Naive thymus-derived CD4-positive, alpha-beta T cell (primary cell): ENCODE results near the gene CTTNBP2NL. TPM values are rescaled to one million over a fixed set of nuclear protein-coding genes. Genes with fewer than 3 reads are reported as not detected.
"Not testable (repeated sequence)": the region's sequence is repeated elsewhere in the genome, so short reads cannot be mapped to it uniquely, and the experiment has no call there.

ENCODE experiments used
- ATAC-seq: fragments of 150-1000 bp; cut with Tn5 transposase; 2 replicates; pipeline ENCODE4 v1.10.0; 2021; ENCODE audit warnings: mild to moderate bottlenecking, moderate library complexity
- CTCF ChIA-PET: fragments of 350-600 bp; sonication (Branson Sonifier 250); formaldehyde crosslinking; loops from one replicate; lab custom pipeline; 2021; ENCODE audit warnings: antibody characterized with exemption; lab: Charles Lee
- POLR2A ChIA-PET: fragments of 350-600 bp; sonication (Branson Sonifier 250); formaldehyde crosslinking; loops from one replicate; lab custom pipeline; 2021; ENCODE audit warnings: antibody characterized with exemption, inconsistent platforms; lab: Charles Lee
- DNase-seq, 9 donors: peaks; one replicate each; pipeline versions ENCODE4 v3.0.0 to v3.0.0-alpha.2; 2020 to 2022; ENCODE audit warnings: mixed read lengths in 1 of 9
- H3K27ac ChIP-seq: one replicate; pipeline ENCODE4 v1.7.0; 2013; ENCODE audit warnings: mild to moderate bottlenecking, low read depth, low read length, moderate library complexity
- H3K27me3 ChIP-seq, 2 donors: one replicate each; pipeline ENCODE4 v1.7.0; 2013; ENCODE audit warnings: low read length in 2 of 2, mild to moderate bottlenecking in 2 of 2, moderate library complexity in 2 of 2; ENCODE audit not compliant: control insufficient read depth in 2 of 2, insufficient read depth in 2 of 2
- H3K36me3 ChIP-seq, 3 experiments: 1 replicate in 2 of 3; 2 replicates in 1 of 3; pipeline ENCODE4 v1.7.0; 2013; ENCODE audit warnings: low read length in 3 of 3, mild to moderate bottlenecking in 3 of 3, moderate library complexity in 1 of 3; ENCODE audit not compliant: insufficient read depth in 3 of 3, control insufficient read depth in 2 of 3
- H3K4me1 ChIP-seq, 2 donors: one replicate each; pipeline ENCODE4 v1.7.0; 2013; ENCODE audit warnings: low read length in 2 of 2, mild to moderate bottlenecking in 2 of 2, moderate library complexity in 1 of 2; ENCODE audit not compliant: control insufficient read depth in 2 of 2, insufficient read depth in 2 of 2
- H3K4me3 ChIP-seq: 2 replicates; pipeline ENCODE4 v1.7.0; 2013; ENCODE audit warnings: mild to moderate bottlenecking, low read length
- H3K9me3 ChIP-seq, 3 experiments: 1 replicate in 2 of 3; 2 replicates in 1 of 3; pipeline ENCODE4 v1.7.0; 2013; ENCODE audit warnings: low read length in 3 of 3; ENCODE audit not compliant: control insufficient read depth in 2 of 3
- H3K27ac Mint-ChIP-seq, 9 donors: one replicate each; pipeline ENCODE4 v1.8.0; 2020 to 2022; ENCODE audit warnings: mixed read lengths in 9 of 9, mild to moderate bottlenecking in 8 of 9, moderate library complexity in 5 of 9, inconsistent platforms in 2 of 9
- H3K27me3 Mint-ChIP-seq, 5 donors: one replicate each; pipeline ENCODE4 v1.8.0; 2021 to 2022; ENCODE audit warnings: mixed read lengths in 5 of 5, mild to moderate bottlenecking in 1 of 5
- H3K36me3 Mint-ChIP-seq, 5 donors: one replicate each; pipeline ENCODE4 v1.8.0; 2020 to 2022; ENCODE audit warnings: mixed read lengths in 5 of 5, mild to moderate bottlenecking in 3 of 5, inconsistent platforms in 1 of 5
- H3K4me1 Mint-ChIP-seq, 7 donors: one replicate each; pipeline ENCODE4 v1.8.0; 2020 to 2022; ENCODE audit warnings: mixed read lengths in 7 of 7, mild to moderate bottlenecking in 3 of 7, inconsistent platforms in 1 of 7
- H3K4me3 Mint-ChIP-seq, 10 donors: one replicate each; pipeline ENCODE4 v1.8.0; 2020 to 2022; ENCODE audit warnings: mild to moderate bottlenecking in 10 of 10, mixed read lengths in 10 of 10, moderate library complexity in 6 of 10, inconsistent platforms in 2 of 10
- H3K9me3 Mint-ChIP-seq, 11 donors: one replicate each; pipeline ENCODE4 v1.8.0; 2020 to 2022; ENCODE audit warnings: mixed read lengths in 11 of 11, mild to moderate bottlenecking in 4 of 11, inconsistent platforms in 1 of 11, moderate library complexity in 1 of 11
- intact Hi-C, 2 donors: fragments of 100-400 bp; cut with micrococcal nuclease; formaldehyde crosslinking; loops; one replicate each; pipeline ENCODE4 v1.15.1; 2023
- polyA plus RNA-seq, 2 donors: library from polyadenylated mRNA; unstranded; fragments of 300-500 nt; fragmentation: Illumina TruSeq; gene quantifications; one replicate each; pipeline ENCODE4 v1.2.3, GENCODE V29; 2021
- total RNA-seq, 6 experiments: library from RNA in 5 of 6; stranded (reverse) in 5 of 6; gene quantifications; 1 replicate in 5 of 6; 2 replicates in 1 of 6; pipeline ENCODE4 v1.2.3 and lab custom pipeline; 2021 to 2026

CTTNBP2NL gene
- total and polyA plus RNA-seq, 7 experiments from 2014 or later = 0.32 to 1.8 (median 0.90) TPM; not detected in 2

GRCh38 chr1:112450773-112451172 lies 54.8 kb downstream of the CTTNBP2NL start:
- Histone ChIP-seq H3K9me3 (no peaks in the 10 kb centered on the region), H3K36me3 (no peaks in the 10 kb centered on the region), H3K27me3 (no peaks in the 10 kb centered on the region), H3K4me1 (no peaks in the 10 kb centered on the region), H3K27ac (no peak overlapping the region), H3K4me3 (no peak overlapping the region)
- Mint-ChIP-seq H3K27ac (no peak overlapping the region), H3K4me1 (no peaks in the 10 kb centered on the region), H3K4me3 (no peak overlapping the region), H3K36me3 (no peaks in the 10 kb centered on the region), H3K9me3 (no peaks in the 10 kb centered on the region), H3K27me3 (peaks cover 0 to 5% (median 0%) of the 10 kb centered on the region in 5 donors)
- CTCF ChIA-PET = no interaction called here
- POLR2A ChIA-PET = no interaction called here
- ATAC-seq (no peak), DNase-seq (no peak)
- intact Hi-C loops = no loop called here

GRCh38 chr1:112451301-112451700 lies 55.3 kb downstream of the CTTNBP2NL start:
- ATAC-seq, H3K4me1 Mint-ChIP-seq, H3K4me3 Mint-ChIP-seq, H3K27me3 Mint-ChIP-seq, H3K9me3 Mint-ChIP-seq, DNase-seq, H3K9me3 ChIP-seq, H3K4me3 ChIP-seq, H3K36me3 ChIP-seq, CTCF ChIA-PET, POLR2A ChIA-PET, H3K36me3 Mint-ChIP-seq, H3K4me1 ChIP-seq, H3K27me3 ChIP-seq, intact Hi-C loops, H3K27ac Mint-ChIP-seq, H3K27ac ChIP-seq: not testable (repeated sequence)

- Mint-ChIP-seq H3K9me3 (no peaks in the 10 kb centered on the region), H3K36me3 (no peaks in the 10 kb centered on the region), H3K27ac (no peak overlapping the region), H3K4me3 (no peak overlapping the region), H3K4me1 (no peaks in the 10 kb centered on the region), H3K27me3 (peaks cover 0 to 4% (median 0%) of the 10 kb centered on the region in 5 donors)
- Histone ChIP-seq H3K4me3 (no peak overlapping the region), H3K36me3 (no peaks in the 10 kb centered on the region), H3K27ac (no peak overlapping the region), H3K9me3 (no peaks in the 10 kb centered on the region), H3K27me3 (no peaks in the 10 kb centered on the region), H3K4me1 (no peaks in the 10 kb centered on the region)
- DNase-seq (no peak), ATAC-seq (no peak)
- CTCF ChIA-PET = no interaction called here
- POLR2A ChIA-PET = no interaction called here
- intact Hi-C loops = no loop called here
Observed at GRCh38 chr1:112453876-112454275, 57.9 kb downstream of the CTTNBP2NL start.

- CTCF ChIA-PET = no interaction called here
- peaks cover 0 to 4% (median 0%) of the 10 kb centered on the region in 5 donors for H3K27me3 Mint-ChIP-seq
- no peaks in the 10 kb centered on the region for H3K9me3 Mint-ChIP-seq
- no peak overlapping the region for H3K27ac ChIP-seq
- intact Hi-C loops = no loop called here
- no peaks in the 10 kb centered on the region for H3K4me1 ChIP-seq
- DNase-seq (no peak), ATAC-seq (no peak)
- POLR2A ChIA-PET = no interaction called here
- no peak overlapping the region for H3K4me3 ChIP-seq
- no peaks in the 10 kb centered on the region for H3K36me3 Mint-ChIP-seq
- no peaks in the 10 kb centered on the region for H3K36me3 ChIP-seq
- H3K27me3 ChIP-seq = no peaks in the 10 kb centered on the region
- no peaks in the 10 kb centered on the region for H3K9me3 ChIP-seq
- no peak overlapping the region for H3K27ac Mint-ChIP-seq
- H3K4me1 Mint-ChIP-seq = no peaks in the 10 kb centered on the region
- H3K4me3 Mint-ChIP-seq = no peak overlapping the region
Observed at GRCh38 chr1:112454316-112454715, 58.3 kb downstream of the CTTNBP2NL start.

GRCh38 chr1:112457241-112457640 lies 61.2 kb downstream of the CTTNBP2NL start:
- H3K36me3 ChIP-seq = no peaks in the 10 kb centered on the region
- DNase-seq (no peak), ATAC-seq (no peak)
- POLR2A ChIA-PET = interaction anchor here (0.6 kb wide), 1 partner anchor 1491 kb away, joined by 4 read pairs; no protein-coding TSS in a partner anchor
- Mint-ChIP-seq H3K27me3 (peaks cover 0 to 5% (median 4%) of the 10 kb centered on the region in 5 donors), H3K9me3 (no peaks in the 10 kb centered on the region), H3K27ac (no peak overlapping the region), H3K36me3 (no peaks in the 10 kb centered on the region), H3K4me3 (no peak overlapping the region), H3K4me1 (no peaks in the 10 kb centered on the region)
- CTCF ChIA-PET = interaction anchor here (0.5 to 1.3 kb wide), 2 partner anchors 9 to 200 kb away, joined by 3 to 7 read pairs; no protein-coding TSS in a partner anchor
- intact Hi-C loops = no loop called here
- no peaks in the 10 kb centered on the region for H3K27me3 ChIP-seq
- no peak overlapping the region for H3K27ac ChIP-seq
- no peaks in the 10 kb centered on the region for H3K9me3 ChIP-seq
- no peak overlapping the region for H3K4me3 ChIP-seq
- H3K4me1 ChIP-seq = no peaks in the 10 kb centered on the region

- ChIA-PET POLR2A (no interaction called here), CTCF (interaction anchor here (1.3 kb wide), 1 partner anchor 8 kb away, joined by 7 read pairs; no protein-coding TSS in a partner anchor)
- Histone ChIP-seq H3K4me1 (no peaks in the 10 kb centered on the region), H3K9me3 (no peaks in the 10 kb centered on the region), H3K27ac (no peak overlapping the region), H3K4me3 (no peak overlapping the region), H3K27me3 (no peaks in the 10 kb centered on the region), H3K36me3 (no peaks in the 10 kb centered on the region)
- intact Hi-C loops = no loop called here
- ATAC-seq (no peak), DNase-seq (no peak)
- no peaks in the 10 kb centered on the region for H3K9me3 Mint-ChIP-seq
- H3K27ac Mint-ChIP-seq = no peak overlapping the region
- H3K4me1 Mint-ChIP-seq = no peaks in the 10 kb centered on the region
- no peak overlapping the region for H3K4me3 Mint-ChIP-seq
- H3K27me3 Mint-ChIP-seq = peaks cover 0 to 9% (median 4%) of the 10 kb centered on the region in 5 donors
- H3K36me3 Mint-ChIP-seq = no peaks in the 10 kb centered on the region
Observed at GRCh38 chr1:112457955-112458354, 61.9 kb downstream of the CTTNBP2NL start.

GRCh38 chr1:112458756-112459155 lies 62.7 kb downstream of the CTTNBP2NL start:
- no peak overlapping the region for H3K27ac Mint-ChIP-seq
- Histone ChIP-seq H3K27ac (no peak overlapping the region), H3K4me3 (no peak overlapping the region), H3K36me3 (no peaks in the 10 kb centered on the region), H3K27me3 (no peaks in the 10 kb centered on the region), H3K4me1 (no peaks in the 10 kb centered on the region), H3K9me3 (no peaks in the 10 kb centered on the region)
- peaks cover 0 to 11% (median 4%) of the 10 kb centered on the region in 5 donors for H3K27me3 Mint-ChIP-seq
- intact Hi-C loops = no loop called here
- H3K9me3 Mint-ChIP-seq = no peaks in the 10 kb centered on the region
- POLR2A ChIA-PET = no interaction called here
- no peaks in the 10 kb centered on the region for H3K4me1 Mint-ChIP-seq
- no peak overlapping the region for H3K4me3 Mint-ChIP-seq
- CTCF ChIA-PET = interaction anchor here (1.2 kb wide), 1 partner anchor 12 kb away, joined by 4 read pairs; no protein-coding TSS in a partner anchor
- ATAC-seq (no peak), DNase-seq (no peak)
- H3K36me3 Mint-ChIP-seq = no peaks in the 10 kb centered on the region
